HG03432 (cell line): Measurements from ENCODE around the gene DPP4.

Source experiments
- ATAC-seq: cut with Tn5 transposase; IDR thresholded peaks from one replicate; pipeline ENCODE4 v1.9.1; 2021; ENCODE audit warnings: mild to moderate bottlenecking, moderate library complexity; ENCODE audit not compliant: unreplicated experiment

The DPP4 gene

DNA sequence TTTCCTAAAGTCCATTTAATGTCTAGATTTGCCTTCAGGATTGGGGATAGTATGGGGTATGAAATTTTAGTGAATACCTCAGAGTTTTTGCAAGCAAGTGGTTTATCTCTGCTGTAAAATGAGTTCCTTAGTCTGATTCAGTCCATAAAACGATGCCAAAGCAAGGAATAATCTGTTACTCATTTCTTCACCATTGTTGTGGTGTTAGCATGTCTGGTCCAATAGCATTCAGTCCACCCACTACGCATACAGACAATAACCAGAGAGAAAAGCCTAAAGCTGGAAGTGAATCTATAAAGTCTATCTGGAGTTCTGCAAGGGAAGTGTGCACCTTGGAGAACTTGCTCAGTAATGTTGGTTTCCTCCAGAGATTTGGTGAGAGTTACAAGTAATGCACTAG, 12.9 kb upstream of the DPP4 start:
- ATAC-seq, result no peak

GRCh38 chr2:162085090-162085891, 11.3 kb upstream of the DPP4 start:
- no peak for ATAC-seq

DNA sequence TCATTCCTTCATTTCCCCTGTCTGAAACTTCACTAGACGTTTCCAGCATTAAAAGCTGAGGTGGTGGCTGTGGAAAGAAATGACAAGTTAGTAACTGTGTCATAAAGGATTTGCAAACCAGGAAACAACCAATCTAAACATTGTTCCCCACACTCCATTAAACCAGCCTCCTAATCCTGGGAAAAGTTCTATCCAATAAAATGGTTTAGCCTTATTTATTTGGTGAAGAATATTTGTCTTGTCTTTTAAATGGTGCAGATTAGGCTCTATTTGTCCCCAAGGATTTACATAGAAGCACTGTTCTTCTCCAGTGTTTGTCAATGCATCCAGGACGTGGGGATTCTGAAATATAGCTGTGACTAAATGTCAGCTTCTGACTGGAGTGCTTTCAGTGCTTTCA, 10.5 kb upstream of the DPP4 start:
- ATAC-seq, result no peak

DNA sequence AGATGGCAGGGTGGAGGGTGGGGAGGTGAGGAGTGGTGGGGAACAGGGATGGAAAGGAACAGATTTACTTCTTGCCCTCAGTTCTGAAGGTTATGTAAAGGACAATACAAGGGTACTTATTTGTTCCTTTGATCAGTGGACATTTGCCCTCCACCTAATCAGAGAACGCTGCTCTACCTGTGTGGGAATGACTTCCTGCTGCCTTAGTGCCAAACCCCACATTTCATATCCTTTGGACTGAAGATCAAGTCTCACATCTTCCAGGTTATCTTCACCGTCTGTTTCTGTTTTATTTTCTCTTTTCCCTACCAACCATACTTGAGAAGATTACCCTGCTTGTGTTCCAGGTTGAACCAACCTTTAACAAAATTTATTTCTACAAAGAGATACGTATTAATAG, 8.7 kb upstream of the DPP4 start:
- ATAC-seq, result no peak

DNA sequence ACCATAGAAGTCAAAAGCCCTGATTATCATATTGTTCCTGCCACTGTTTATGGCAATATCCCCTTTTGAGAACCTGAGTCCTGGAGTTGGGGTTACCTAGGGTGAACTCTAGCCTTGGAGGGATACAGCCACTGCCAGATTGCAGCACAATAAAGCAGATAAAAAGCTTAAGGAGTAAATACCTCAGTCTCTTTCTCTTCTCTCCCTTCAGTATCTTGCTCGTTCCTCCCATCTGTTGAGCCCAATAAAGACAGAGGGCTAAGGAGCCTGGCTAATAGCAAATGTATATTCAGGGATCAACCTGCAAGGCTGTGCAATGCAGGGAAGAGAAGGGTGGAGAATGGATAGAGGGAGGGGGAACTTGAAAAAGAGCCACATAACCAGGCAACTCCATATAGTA, 8.0 kb upstream of the DPP4 start:
- no peak for ATAC-seq

DNA sequence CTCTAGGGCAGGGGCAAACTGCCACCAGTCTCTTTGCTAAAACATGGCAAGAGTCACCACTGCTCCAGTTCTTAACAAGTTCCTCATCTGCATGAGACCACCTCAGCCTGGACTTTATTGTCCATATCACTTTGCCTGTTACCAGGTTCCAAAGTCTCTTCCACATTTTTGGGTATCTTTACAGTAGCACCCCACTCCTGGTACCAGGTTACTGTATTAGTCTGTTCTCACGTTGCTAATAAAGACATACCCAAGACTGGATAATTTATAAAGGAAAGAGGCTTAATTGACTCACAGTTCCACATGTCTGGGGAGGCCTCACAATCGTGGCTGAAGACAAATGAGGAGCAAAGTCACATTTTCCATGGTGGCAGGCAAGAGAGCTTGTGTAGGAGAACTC, 5.5 kb upstream of the DPP4 start:
- ATAC-seq, result no peak

DNA sequence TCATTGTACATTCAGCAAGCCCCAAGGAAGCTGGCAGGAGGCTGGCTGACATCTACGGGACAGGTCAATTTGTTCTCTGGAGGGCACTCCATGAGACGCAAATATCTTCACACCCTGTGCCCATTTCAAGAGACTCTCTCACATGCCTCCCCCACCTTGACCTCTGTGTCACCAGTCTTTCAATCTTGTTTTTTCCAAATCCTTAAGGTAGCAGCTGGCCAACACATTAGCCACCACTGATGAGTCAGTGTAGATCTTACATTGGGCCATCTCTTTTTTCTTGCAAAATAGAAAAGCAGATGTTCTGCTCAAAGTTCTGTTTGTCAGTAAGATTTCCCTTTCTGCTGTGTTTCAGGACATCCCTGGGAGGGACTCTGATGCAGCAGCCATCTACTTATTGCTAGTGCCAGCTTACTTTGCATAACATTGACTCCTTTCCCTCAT, 1.7 kb upstream of the DPP4 start:
- ATAC-seq, result no peak

- no peak for ATAC-seq
Measured at GRCh38 chr2:162074928-162075688, 1.1 kb upstream of the DPP4 start.

DNA sequence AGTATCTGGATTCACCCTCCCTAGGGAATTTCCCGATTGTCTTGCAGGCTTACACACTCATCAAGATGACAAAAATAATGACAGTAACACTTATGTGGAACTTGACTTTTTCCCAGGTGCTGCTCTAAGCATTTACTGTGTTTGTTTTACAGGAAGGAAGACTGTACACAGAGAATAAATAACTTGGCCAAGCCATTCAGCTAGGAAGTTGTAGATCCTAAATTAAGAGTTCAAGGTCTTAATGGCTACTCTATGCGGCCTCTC, 549 bp upstream of the DPP4 start:
- no peak for ATAC-seq

DNA sequence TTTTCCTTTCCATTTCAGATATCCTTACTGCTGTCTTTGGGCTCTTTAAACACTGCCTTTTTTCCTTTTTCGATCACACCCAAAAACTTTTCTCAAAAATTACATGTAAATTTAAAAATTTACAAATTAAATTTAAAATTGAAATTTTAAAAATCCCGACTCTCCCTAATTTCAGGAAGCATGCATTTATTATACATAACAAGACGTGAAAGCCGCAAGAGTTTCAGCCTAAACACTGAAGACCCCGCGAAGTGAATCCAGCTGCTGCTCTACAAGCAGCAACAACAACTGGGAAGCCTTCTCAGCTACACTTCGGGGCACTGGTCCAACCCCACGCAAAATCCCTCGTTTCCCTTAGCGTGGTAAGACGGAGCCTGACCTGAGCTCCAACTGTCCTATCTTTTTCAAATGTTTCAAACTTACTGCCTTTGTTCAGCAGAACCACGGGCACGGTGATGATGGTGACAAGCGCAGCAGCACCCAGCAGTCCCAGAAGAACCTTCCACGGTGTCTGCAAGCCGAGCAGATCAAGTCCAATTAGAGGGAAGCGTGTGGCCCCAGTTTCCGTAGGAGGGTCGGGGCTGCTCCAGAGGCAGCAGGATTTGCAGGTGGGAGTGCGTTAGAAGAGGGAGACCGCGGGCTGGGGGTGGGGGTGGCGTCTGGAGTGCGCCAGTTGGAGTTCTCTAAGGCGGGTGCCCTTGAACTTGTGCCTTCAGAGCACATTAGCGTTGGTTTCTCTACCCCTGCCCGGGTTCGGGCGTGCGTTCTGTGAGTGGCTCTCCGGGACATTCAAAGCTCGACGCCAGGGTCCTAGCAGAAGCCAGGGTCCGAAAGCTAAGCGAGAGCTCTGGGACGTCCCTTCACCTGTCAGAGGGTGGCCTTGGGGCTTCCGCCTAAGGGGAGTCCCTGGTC, 783 bp downstream of the DPP4 start:
- ATAC-seq, result no peak

- ATAC-seq, result peak; percentile 58
Measured at GRCh38 chr2:162072181-162072702, 1.8 kb downstream of the DPP4 start.

DNA sequence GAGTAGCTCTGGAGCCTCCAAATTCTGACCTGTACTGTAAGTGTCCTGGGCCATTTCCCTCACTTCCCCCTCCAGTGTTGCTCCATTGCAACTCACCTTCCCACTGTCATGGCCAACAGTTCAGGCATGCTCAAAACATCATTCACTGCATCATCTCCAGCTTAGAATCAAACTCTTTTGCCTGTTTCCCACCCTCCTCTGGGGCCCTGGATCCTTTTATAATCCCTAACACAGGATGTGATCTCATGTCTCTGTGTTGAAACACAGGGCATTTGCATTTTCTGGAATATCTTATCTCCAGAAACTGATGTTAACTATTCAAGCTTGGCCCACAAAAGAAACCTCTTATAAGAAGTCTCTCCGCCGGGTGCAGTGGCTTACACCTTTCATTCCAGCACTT, 3.0 kb downstream of the DPP4 start:
- no peak for ATAC-seq

DNA sequence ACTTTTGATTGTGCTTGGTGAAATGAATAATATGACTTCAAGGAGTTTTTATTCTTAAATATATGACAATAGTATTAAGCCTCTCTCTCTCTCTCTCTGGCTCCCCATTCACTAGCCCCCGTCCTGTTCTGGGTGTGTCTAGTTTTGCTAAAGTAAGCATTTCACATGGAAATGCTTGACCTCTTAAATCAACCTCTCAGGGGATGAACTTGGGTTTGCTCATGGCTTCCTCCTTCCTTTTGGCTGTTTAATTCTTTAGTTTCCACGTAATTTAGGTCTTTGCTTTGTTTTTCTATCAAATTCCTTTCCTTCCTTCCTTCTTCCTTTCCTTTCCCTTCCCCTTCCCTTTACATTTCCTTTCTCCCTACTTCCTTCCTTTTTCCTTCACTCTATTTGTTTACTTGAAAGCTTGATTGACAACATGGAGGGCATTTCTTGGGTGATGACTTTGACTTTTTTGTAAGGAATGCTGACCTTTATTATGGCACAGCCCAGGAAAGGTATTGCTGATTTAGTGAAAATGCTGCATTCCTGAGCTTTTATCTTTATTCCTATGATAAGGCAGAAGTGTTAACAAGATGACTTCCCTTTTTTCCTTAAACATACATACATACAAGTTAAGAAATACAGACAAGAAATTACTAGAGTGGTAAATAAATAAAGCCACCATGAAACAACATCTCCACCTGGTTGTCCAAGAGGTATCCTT, 3.6 kb downstream of the DPP4 start:
- no peak for ATAC-seq

DNA sequence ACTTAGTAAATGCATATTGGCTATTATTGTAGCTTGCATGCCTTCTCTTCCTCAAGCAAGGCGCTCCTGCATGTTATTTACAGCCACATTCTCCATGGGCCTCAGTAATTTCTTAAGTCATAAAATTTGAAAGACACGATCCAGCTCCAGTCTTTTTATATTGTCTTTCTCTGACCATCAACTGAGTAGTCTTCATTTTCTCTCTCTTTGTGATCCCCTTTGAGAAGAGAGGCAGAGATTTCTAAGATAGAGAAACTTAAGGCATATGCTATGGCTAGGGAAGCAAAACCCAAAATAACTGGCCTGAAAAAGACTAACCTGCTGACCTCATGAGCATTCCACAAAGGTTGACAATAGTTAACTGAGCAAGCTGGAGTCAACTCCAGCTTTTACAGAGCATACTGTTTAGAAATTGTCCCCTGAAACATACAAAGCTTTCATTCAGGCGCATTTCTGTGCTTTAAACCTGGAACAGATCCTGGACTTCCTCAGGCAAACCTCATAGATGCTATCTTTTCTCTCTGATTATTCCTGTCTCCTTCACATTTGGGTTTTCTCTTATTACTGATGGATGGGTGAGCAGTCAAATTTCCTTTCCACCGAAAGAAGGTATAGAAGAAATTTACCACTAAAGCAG, 4.6 kb downstream of the DPP4 start:
- no peak for ATAC-seq

DNA sequence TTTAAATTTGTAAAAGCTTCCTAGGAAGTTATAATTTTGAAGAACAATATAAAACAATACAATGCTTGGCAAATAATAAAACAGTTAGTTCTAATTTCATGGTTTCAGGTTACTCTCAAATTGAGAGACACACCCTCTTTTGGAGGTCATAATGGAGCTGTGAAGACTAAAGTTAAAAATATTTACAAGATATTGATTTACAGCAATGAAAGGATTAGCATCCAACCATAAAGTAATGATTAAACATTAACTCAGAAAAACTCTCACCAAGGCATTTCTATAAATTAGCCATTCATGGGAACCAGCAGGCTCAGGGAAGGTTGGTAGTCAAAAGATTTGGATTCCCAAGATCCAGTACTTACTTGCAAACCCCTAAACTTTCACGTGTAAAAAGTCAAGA, 6.4 kb downstream of the DPP4 start:
- ATAC-seq, result no peak

DNA sequence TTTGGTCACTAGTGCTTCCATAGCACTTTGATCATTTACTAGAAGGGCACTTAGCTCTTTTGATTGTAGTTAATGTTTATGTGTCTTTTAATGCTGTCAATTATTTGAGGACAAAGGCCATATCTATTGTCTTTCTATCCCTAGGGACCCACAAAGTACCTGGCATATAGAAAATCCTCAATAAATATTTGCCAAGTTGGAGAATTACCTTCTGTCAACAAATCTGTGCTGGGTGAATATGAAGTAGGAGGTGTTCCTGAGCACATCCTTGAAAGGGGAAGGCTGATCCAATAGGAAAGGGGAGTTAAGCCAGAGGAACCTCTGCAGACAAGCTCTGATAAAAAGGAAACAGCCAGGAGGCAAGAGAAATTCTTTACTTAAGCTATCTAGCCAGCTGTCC, 8.2 kb downstream of the DPP4 start:
- ATAC-seq, result no peak

DNA sequence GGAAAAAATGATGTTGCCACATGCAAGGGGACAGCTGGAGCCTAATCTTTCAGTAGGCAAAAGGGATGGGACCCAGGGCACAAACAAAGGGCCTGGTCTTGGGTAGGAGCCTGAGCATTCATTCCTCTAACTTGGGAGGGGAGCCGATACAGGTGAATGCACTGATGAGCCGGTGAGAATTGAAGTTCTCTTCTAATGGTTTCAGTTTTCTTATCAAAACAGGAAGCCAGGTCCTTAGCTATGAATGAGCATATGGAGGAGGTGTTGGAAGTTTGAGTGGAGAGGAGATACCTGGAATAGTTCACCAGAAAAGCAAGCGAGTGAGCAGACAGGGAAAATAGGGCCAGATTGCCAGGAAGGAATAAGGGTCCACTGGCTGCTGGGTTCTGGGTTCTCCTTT, 10.1 kb downstream of the DPP4 start:
- peak; percentile 43 for ATAC-seq

GRCh38 chr2:162063281-162063680, 10.7 kb downstream of the DPP4 start:
- ATAC-seq, result no peak

DNA sequence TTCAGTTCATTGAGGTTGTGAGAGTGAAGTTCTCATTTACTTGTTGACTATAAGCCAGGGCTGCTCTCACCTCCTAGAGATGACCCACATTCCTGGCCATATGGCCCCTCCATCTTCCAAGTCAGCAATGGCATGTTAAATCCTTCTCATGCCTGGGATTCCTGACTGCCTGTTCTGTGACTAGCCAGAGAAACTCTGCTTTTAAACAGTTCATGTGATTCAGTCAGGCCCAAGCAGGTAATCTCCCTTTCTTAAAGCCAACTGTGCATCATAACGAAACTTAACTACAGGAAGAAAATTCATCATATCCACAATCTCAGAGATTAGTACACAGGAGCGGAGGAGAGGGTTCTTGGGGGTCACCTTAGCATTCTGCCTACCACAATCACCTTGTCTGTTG, 11.5 kb downstream of the DPP4 start:
- peak; percentile 28 for ATAC-seq

DNA sequence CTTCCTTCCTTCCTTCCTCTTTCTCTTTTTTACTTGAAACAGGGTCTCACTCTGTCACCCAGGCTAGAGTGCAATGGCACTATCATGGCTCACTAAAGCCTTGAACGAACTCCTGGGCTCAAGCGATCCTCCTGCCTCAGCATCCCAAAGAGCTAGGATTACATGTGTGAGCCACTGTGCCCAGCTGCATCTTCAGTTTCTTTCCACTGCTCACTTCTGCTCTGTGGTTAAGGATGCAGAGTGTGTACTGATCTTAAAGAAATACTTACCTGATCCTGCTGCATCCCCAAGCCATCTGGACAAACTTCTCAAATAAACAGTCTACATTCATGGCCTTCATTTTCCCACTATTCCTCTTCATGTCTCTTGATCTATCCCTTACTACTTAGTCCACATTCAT, 13.0 kb downstream of the DPP4 start:
- ATAC-seq, result no peak
